ENCODE results near the gene DHCR24. TPM values are rescaled to one million over a fixed set of nuclear protein-coding genes. Genes with fewer than 3 reads are reported as not detected.

DHCR24 gene
- total and polyA plus RNA-seq, 10 donors, result 7.0 to 370 (median 218) TPM

- intact Hi-C loops (cut with DNase I; ENCODE audit: low total_unique reads), result loop anchor here (10.0 kb wide), 2 partner anchors 310 to 740 kb away; no protein-coding TSS in a partner anchor
- Histone ChIP-seq H3K4me1 (peaks cover 9 to 39% (median 29%) of the 10 kb centered on the region in 6 donors), H3K27me3 (replicated peaks in 1 of 7) (peaks cover 0 to 22% (median 15%) of the 10 kb centered on the region in 7 donors), H3K4me3 (no peak overlapping the region), H3K9me3 (no peaks in the 10 kb centered on the region), H3K27ac (peak overlapping the region in 1 of 8 donors; percentile 43), H3K36me3 (no peaks in the 10 kb centered on the region)
- no peak for DNase-seq
- WGBS, 5 donors, result 41 to 85% (median 69%) methylated on average over 3 to 6 of the region's 6 CpGs
- TF ChIP-seq POLR2AphosphoS5 (IDR thresholded peaks at IDR 0.05), result no peak
- no peak for TF ChIP-seq POLR2A (IDR thresholded peaks at IDR 0.05)
- TF ChIP-seq, protein P1, sequence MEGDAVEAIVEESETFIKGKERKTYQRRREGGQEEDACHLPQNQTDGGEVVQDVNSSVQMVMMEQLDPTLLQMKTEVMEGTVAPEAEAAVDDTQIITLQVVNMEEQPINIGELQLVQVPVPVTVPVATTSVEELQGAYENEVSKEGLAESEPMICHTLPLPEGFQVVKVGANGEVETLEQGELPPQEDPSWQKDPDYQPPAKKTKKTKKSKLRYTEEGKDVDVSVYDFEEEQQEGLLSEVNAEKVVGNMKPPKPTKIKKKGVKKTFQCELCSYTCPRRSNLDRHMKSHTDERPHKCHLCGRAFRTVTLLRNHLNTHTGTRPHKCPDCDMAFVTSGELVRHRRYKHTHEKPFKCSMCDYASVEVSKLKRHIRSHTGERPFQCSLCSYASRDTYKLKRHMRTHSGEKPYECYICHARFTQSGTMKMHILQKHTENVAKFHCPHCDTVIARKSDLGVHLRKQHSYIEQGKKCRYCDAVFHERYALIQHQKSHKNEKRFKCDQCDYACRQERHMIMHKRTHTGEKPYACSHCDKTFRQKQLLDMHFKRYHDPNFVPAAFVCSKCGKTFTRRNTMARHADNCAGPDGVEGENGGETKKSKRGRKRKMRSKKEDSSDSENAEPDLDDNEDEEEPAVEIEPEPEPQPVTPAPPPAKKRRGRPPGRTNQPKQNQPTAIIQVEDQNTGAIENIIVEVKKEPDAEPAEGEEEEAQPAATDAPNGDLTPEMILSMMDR (IDR thresholded peaks at IDR 0.05 in 8 of 11, conservative IDR thresholded peaks at IDR 0.05 in 3 of 11), result no peak
These were observed 82.4 kb downstream of the DHCR24 start for GRCh38 chr1:54804471-54805132.

DNA sequence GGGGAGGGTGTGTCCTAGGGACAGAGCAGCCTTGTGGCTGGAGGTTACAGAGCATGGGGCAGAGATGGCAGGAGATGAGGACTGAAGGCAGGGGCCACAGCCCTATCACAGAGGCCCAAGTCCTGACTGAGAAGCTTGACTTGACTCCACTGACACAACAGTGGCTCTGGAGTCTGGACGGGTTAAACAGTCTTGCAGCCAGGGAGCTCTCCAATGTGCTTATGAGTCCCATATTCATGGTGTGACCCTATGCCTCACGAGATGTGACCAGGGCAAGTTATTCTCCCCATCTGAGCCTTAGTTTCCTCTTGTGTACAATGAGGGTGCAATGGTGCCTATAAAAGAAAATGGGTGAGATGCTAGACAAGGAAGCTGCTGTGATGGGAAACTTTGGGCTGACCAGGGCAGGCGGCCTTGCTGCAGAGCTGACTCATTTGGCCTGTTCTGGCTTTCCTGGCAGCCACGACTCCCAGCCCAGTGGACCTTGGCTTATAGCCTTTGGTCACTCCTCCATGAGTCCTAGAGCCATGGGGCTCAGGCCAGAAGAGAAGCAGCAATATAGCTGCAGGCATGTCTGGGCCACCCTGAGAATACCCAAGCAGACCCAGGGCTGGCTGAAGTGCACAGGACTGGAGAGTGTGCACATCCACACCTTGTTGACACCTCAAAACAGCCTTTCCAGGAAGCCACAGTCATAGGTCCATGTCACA lies 83.1 kb downstream of the DHCR24 start:
- peak; percentile 58 for DNase-seq
- 68 to 78% (median 70%) methylated on average over 3 to 4 of the region's 4 CpGs for WGBS, 5 donors
- no peak overlapping the region for H3K4me3 ChIP-seq
- H3K4me1 ChIP-seq, result peaks cover 9 to 45% (median 36%) of the 10 kb centered on the region in 6 donors
- no peaks in the 10 kb centered on the region for H3K36me3 ChIP-seq
- H3K27me3 ChIP-seq (replicated peaks in 1 of 7), result peaks cover 0 to 22% (median 15%) of the 10 kb centered on the region in 7 donors
- H3K27ac ChIP-seq, result peak overlapping the region in 1 of 8 donors; percentile 43
- H3K9me3 ChIP-seq, result no peaks in the 10 kb centered on the region
- intact Hi-C loops (cut with DNase I; ENCODE audit: low total_unique reads), result loop anchor here (10.0 kb wide), 2 partner anchors 309 to 739 kb away; no protein-coding TSS in a partner anchor
- TF ChIP-seq, protein P1 (IDR thresholded peaks at IDR 0.05 in 8 of 11, conservative IDR thresholded peaks at IDR 0.05 in 3 of 11), result no peak

DNA sequence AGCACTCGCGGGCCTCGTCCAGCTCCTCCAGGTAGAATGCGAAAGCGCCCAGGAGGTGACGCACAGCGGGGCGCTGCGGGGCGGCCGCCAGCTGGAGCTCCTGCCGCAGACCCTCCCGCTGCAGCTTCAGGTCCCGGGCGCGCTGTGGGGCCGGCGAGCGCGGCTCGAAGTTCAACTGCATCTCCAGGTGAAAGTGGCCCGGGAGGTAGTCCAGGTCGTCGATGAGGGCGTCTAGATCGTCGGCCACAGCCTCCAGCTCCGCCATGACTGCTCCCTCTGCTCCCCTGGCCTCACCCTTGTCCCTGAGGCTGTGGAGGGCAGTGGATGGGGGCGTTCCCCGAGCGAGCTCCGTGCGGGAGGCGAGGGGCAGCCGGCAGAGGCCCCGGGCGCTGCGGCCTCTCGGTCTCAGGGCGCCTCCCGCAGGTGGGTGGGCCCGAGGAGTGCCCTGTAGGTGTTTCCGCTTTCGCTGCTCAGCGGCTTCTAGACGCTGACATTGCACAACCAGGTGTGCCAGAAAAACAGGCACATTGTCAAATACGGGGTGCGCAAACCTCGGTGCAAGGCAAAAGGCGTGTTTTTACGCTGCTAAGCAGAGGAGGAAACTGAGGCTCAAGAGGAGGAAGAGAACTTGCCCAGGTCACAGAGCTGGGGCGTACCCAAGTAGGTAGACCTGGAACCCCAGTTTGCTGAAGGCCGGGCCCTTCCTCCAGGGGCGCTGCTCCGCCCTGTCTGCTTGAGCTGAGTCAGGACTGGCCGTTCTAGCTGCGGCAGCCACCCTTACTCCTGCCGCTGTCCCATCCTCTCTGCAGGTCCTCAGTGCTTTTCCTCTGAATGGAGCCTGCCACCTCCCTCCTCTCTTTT lies 85.9 kb downstream of the DHCR24 start, which contains the start of gene TTC22:
Gene TTC22 (minus strand): TSS at position 425 of the 861 bp plus-strand sequence. CDS start 160 bp downstream, at position 265.
- DNase-seq, result peak; percentile 94
- H3K27ac ChIP-seq, result peak within 1 kb of the TSS; percentile 32 to 87 (median 72)
- H3K36me3 ChIP-seq, result peaks cover 0 to 4% (median 0%) of the 10 kb centered on the region in 6 donors
- no peaks in the 10 kb centered on the region for H3K9me3 ChIP-seq
- peaks cover 0 to 22% (median 15%) of the 10 kb centered on the region in 7 donors for H3K27me3 ChIP-seq (replicated peaks in 1 of 7)
- H3K4me1 ChIP-seq, result peaks cover 9 to 58% (median 39%) of the 10 kb centered on the region in 6 donors
- WGBS, 5 donors, result 3 to 11% (median 6%) methylated on average over 12 to 58 of the region's 58 CpGs
- no peak for TF ChIP-seq POLR2A (IDR thresholded peaks at IDR 0.05)
- peak; percentile 34 to 65 (median 51) for TF ChIP-seq POLR2AphosphoS5 (IDR thresholded peaks at IDR 0.05)
- TF ChIP-seq, protein P1 (IDR thresholded peaks at IDR 0.05 in 8 of 11, conservative IDR thresholded peaks at IDR 0.05 in 3 of 11), result peak; percentile 25 to 77 (median 61)
- peak within 1 kb of the TSS; percentile 41 to 85 (median 58) for H3K4me3 ChIP-seq
- intact Hi-C loops (cut with DNase I; ENCODE audit: low total_unique reads), result loop anchor here (10.0 kb wide), 2 partner anchors 306 to 736 kb away; no protein-coding TSS in a partner anchor

All from spleen (tissue), 11 donors.